DND-41 (cell line): Measurements from ENCODE around the gene SMYD1.

Source experiments
- ATAC-seq: fragments of 200-7000 bp; cut with Tn5 transposase; 3 replicates; pipeline ENCODE4 v1.9.1; 2021; ENCODE audit warnings: low read depth; ENCODE audit not compliant: insufficient read depth
- DNase-seq: peaks from one replicate; pipeline ENCODE4 v3.0.0-alpha.2; 2020
- H2AFZ ChIP-seq: 2 replicates; pipeline ENCODE4 v1.6.0; 2012; ENCODE audit warnings: low read depth, low read length
- H3K27ac ChIP-seq: 2 replicates; pipeline ENCODE4 v1.5.1; 2012; ENCODE audit warnings: low read length, inconsistent platforms
- H3K27me3 ChIP-seq: fragments of 200-600 bp; sonication (generic); 2 replicates; pipeline ENCODE4 v1.6.0; 2012; ENCODE audit warnings: low read length, mild to moderate bottlenecking, inconsistent platforms; ENCODE audit not compliant: insufficient read depth, poor library complexity
- H3K36me3 ChIP-seq: 2 replicates; pipeline ENCODE4 v1.5.1; 2012; ENCODE audit warnings: low read length, inconsistent platforms; ENCODE audit not compliant: insufficient read depth
- H3K4me1 ChIP-seq: 2 replicates; pipeline ENCODE4 v1.5.1; 2012; ENCODE audit warnings: mild to moderate bottlenecking, low read length; ENCODE audit not compliant: insufficient read depth
- H3K4me2 ChIP-seq: 2 replicates; pipeline ENCODE4 v1.6.0; 2012; ENCODE audit warnings: mild to moderate bottlenecking, moderate library complexity, low read length, inconsistent platforms; ENCODE audit not compliant: insufficient read depth
- H3K4me3 ChIP-seq, 2 experiments: fragments of 200-600 bp in 1 of 2; shearing (Covaris generic) in 1 of 2; 2 replicates each; pipeline ENCODE4 v1.5.1; 2012 to 2016; ENCODE audit warnings: inconsistent platforms in 2 of 2, low read length in 2 of 2, mild to moderate bottlenecking in 2 of 2, low read depth in 1 of 2, moderate library complexity in 1 of 2
- H3K79me2 ChIP-seq: 2 replicates; pipeline ENCODE4 v1.6.0; 2012; ENCODE audit warnings: low read length, inconsistent platforms; ENCODE audit not compliant: insufficient read depth
- H3K9ac ChIP-seq: 2 replicates; pipeline ENCODE4 v1.6.0; 2012; ENCODE audit warnings: low read depth, mild to moderate bottlenecking, inconsistent platforms, low read length, moderate library complexity
- H3K9me3 ChIP-seq: 2 replicates; pipeline ENCODE4 v1.5.1; 2012; ENCODE audit warnings: low read length, moderate library complexity, mild to moderate bottlenecking, inconsistent platforms; ENCODE audit not compliant: insufficient read depth, severe bottlenecking
- H4K20me1 ChIP-seq: 2 replicates; pipeline ENCODE4 v1.6.0; 2012; ENCODE audit warnings: low read length; ENCODE audit not compliant: insufficient read depth
- EZH2 ChIP-seq: IDR thresholded peaks from 3 replicates; pipeline ENCODE4 v1.6.1; 2012; ENCODE audit warnings: borderline replicate concordance, low read depth, mild to moderate bottlenecking, moderate library complexity, low read length, inconsistent platforms; ENCODE audit not compliant: severe bottlenecking
- TF ChIP-seq, protein P1 (sequence below): IDR thresholded peaks from 2 replicates; pipeline ENCODE4 v1.5.1; 2012; ENCODE audit warnings: borderline replicate concordance, low read length, moderate library complexity, mild to moderate bottlenecking; ENCODE audit not compliant: poor library complexity, severe bottlenecking; ENCODE audit errors: extremely low read depth

SMYD1 gene

DNA sequence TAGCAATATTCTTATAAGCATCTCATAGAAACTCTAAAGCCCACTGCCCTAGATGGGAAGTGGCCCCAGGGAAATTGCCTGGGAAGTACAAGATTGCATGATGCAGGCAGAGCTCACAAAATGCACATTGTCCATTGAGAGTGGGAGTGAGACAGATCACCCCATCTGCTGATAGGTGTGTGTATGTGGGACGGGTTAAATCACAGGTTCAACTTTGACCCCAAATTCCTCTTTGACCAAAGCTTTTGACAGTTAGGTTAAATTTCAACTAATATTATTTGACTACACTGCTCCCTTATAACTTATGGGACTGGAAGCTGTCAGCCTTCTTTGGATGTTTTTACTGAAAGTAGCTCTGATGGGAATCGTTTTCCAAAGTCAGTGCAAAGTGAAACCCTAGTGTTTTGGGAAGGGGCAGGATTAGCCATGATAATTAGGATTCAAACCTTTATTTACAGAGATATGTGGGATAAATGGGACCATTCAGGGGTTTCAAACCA, 71.6 kb downstream of the SMYD1 start:
- Histone ChIP-seq H3K79me2 (no peaks in the 10 kb centered on the region), H3K36me3 (no peaks in the 10 kb centered on the region), H3K4me3 (no peak overlapping the region), H3K9ac (no peak overlapping the region), H2AFZ (no peak overlapping the region), H3K4me2 (no peak overlapping the region), H3K4me1 (no peaks in the 10 kb centered on the region), H4K20me1 (no peaks in the 10 kb centered on the region), H3K27me3 (peaks cover 5% of the 10 kb centered on the region), H3K9me3 (no peaks in the 10 kb centered on the region), H3K27ac (no peak overlapping the region)
- TF ChIP-seq, protein P1, sequence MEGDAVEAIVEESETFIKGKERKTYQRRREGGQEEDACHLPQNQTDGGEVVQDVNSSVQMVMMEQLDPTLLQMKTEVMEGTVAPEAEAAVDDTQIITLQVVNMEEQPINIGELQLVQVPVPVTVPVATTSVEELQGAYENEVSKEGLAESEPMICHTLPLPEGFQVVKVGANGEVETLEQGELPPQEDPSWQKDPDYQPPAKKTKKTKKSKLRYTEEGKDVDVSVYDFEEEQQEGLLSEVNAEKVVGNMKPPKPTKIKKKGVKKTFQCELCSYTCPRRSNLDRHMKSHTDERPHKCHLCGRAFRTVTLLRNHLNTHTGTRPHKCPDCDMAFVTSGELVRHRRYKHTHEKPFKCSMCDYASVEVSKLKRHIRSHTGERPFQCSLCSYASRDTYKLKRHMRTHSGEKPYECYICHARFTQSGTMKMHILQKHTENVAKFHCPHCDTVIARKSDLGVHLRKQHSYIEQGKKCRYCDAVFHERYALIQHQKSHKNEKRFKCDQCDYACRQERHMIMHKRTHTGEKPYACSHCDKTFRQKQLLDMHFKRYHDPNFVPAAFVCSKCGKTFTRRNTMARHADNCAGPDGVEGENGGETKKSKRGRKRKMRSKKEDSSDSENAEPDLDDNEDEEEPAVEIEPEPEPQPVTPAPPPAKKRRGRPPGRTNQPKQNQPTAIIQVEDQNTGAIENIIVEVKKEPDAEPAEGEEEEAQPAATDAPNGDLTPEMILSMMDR, result no peak
- no peak for TF ChIP-seq EZH2
- no peak for ATAC-seq
- DNase-seq, result no peak

DNA sequence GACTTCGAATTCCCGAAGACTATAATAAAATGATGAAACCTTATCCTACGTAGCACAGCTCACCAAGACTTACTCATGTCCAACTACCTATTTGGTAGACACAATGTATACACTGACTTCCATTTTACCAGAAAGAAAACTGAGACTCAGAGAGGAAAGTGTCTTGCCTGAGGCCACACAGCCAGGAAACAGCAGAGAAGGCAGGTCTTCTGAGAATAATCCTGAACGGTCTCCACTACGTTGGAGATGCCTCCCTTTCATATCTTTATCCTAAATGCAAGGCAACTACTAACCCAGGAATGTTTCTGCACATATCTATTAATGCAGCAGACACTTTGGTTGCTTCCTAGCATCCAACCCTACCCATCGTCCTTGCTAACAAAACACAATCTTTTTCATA, 72.2 kb downstream of the SMYD1 start:
- Histone ChIP-seq H2AFZ (no peak overlapping the region), H3K79me2 (no peaks in the 10 kb centered on the region), H3K4me1 (no peaks in the 10 kb centered on the region), H3K9ac (no peak overlapping the region), H3K27me3 (peaks cover 5% of the 10 kb centered on the region), H3K4me3 (no peak overlapping the region), H3K27ac (no peak overlapping the region), H3K9me3 (no peaks in the 10 kb centered on the region), H3K4me2 (no peak overlapping the region), H4K20me1 (no peaks in the 10 kb centered on the region), H3K36me3 (no peaks in the 10 kb centered on the region)
- no peak for ATAC-seq
- DNase-seq, result no peak
- no peak for TF ChIP-seq EZH2
- TF ChIP-seq, protein P1, result no peak

DNA sequence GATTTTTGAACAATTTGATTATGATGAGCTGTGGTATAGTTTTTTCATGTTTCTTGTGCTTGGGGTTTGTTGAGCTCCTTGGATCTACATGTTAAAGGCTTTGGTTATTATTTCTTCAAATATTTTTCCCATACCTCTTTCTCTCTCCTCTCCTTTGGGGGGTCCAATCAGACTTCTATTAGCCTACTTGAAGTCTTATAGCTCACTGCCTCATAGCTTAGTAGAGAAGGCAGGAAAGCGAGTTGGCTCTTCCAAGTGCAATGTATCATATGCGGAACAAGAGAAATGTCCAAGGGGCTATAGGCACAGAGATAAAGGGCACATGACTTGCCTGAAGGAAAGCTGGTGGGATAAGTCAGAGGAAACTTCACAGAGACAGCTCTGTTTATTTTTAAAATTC, 74.3 kb downstream of the SMYD1 start:
- no peaks in the 10 kb centered on the region for H3K4me1 ChIP-seq
- H3K9ac ChIP-seq, result no peak overlapping the region
- no peaks in the 10 kb centered on the region for H4K20me1 ChIP-seq
- TF ChIP-seq, protein P1, result no peak
- TF ChIP-seq EZH2, result no peak
- no peaks in the 10 kb centered on the region for H3K27me3 ChIP-seq
- no peaks in the 10 kb centered on the region for H3K79me2 ChIP-seq
- no peaks in the 10 kb centered on the region for H3K36me3 ChIP-seq
- H3K9me3 ChIP-seq, result no peaks in the 10 kb centered on the region
- ATAC-seq (no peak), DNase-seq (no peak)
- H3K4me3 ChIP-seq, result no peak overlapping the region
- no peak overlapping the region for H3K27ac ChIP-seq
- H2AFZ ChIP-seq, result no peak overlapping the region
- H3K4me2 ChIP-seq, result no peak overlapping the region

DNA sequence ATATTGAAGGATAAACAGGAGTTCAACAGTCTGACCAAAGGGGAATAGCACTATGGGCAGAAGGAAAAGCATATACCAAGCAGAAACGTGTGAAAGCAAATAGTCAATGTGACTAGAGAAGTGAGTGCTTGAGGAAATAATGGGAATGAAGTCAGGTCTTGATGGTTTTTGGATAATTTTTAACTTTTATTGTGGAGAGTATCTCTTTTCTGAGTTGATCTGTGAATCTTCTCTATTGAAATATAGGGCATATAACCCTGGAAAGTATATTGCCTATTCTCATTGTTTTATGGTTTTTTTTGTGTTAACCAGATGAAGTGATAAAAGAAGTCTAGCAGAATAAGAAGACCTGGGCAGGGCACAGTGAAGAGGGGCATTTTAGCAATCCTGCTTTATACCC, 76.6 kb downstream of the SMYD1 start:
- no peak overlapping the region for H3K9ac ChIP-seq
- H3K4me2 ChIP-seq, result no peak overlapping the region
- no peak overlapping the region for H3K4me3 ChIP-seq
- no peaks in the 10 kb centered on the region for H3K36me3 ChIP-seq
- H3K79me2 ChIP-seq, result no peaks in the 10 kb centered on the region
- H3K4me1 ChIP-seq, result no peaks in the 10 kb centered on the region
- no peak overlapping the region for H2AFZ ChIP-seq
- no peaks in the 10 kb centered on the region for H4K20me1 ChIP-seq
- TF ChIP-seq, protein P1, result no peak
- no peak for TF ChIP-seq EZH2
- no peak for DNase-seq
- no peak overlapping the region for H3K27ac ChIP-seq
- peaks cover 11% of the 10 kb centered on the region for H3K9me3 ChIP-seq
- no peaks in the 10 kb centered on the region for H3K27me3 ChIP-seq
- no peak for ATAC-seq
